Ovary (tissue), 3 donors: Measurements from ENCODE around the gene KCNH5.

Experiments used
- CTCF ChIP-seq, 3 donors: fragments of 450-650 bp in 2 of 3; fragments of 200-600 bp in 1 of 3; IDR thresholded peaks; one replicate each; pipeline versions ENCODE4 v1.5.1 to v1.8.0; 2016 to 2022; ENCODE audit warnings: antibody characterized with exemption in 3 of 3, mild to moderate bottlenecking in 1 of 3
- EP300 ChIP-seq: sonication (generic); formaldehyde crosslinking; IDR thresholded peaks from one replicate; pipeline ENCODE4 v1.6.1; 2017; ENCODE audit warnings: antibody characterized with exemption
- POLR2A ChIP-seq: fragments of 450-650 bp; IDR thresholded peaks from one replicate; pipeline ENCODE4 v1.6.1; 2017; ENCODE audit warnings: antibody characterized with exemption, mild to moderate bottlenecking, moderate library complexity
- donor health status: DM: no; HTN: no; CAD: no.

- TF ChIP-seq POLR2A (no peak), CTCF (IDR thresholded peaks at IDR 0.05) (no peak), EP300 (no peak)
Measured at GRCh38 chr14:62939970-62940369, 105.3 kb downstream of the KCNH5 start.
